HepG2 (cell line): ENCODE results near the gene FITM2. TPM values are rescaled to one million over a fixed set of nuclear protein-coding genes. Genes with fewer than 3 reads are reported as not detected.

Source experiments
- HES4 ChIP-seq: sonication (generic); formaldehyde crosslinking; IDR thresholded peaks from 2 replicates; pipeline ENCODE4 v1.9.0; 2021; ENCODE audit warnings: mild to moderate bottlenecking, missing genetic modification reagents, borderline replicate concordance
- KLF6 ChIP-seq: IDR thresholded peaks from 2 replicates; pipeline ENCODE4 v1.8.0; 2016; ENCODE audit warnings: missing biosample characterization, missing genetic modification reagents
- MED8 ChIP-seq: sonication (generic); formaldehyde crosslinking; IDR thresholded peaks from 2 replicates; pipeline ENCODE4 v1.8.1; 2023; ENCODE audit warnings: mild to moderate bottlenecking, missing genetic modification reagents; ENCODE audit not compliant: insufficient replicate concordance
- NKX3-1 ChIP-seq: sonication (generic); formaldehyde crosslinking; IDR thresholded peaks from 2 replicates; pipeline ENCODE4 v1.5.0; 2020; ENCODE audit warnings: missing genetic modification reagents
- PHF21A ChIP-seq: sonication (generic); formaldehyde crosslinking; IDR thresholded peaks from 2 replicates; pipeline ENCODE4 v1.5.0; 2020; ENCODE audit warnings: mild to moderate bottlenecking, missing genetic modification reagents
- PITX1 ChIP-seq: sonication (generic); formaldehyde crosslinking; IDR thresholded peaks from 2 replicates; pipeline ENCODE4 v1.5.1; 2020; ENCODE audit warnings: mild to moderate bottlenecking, missing genetic modification reagents
- RFX3 ChIP-seq: IDR thresholded peaks from 2 replicates; pipeline ENCODE4 v1.6.1; 2016; ENCODE audit warnings: missing biosample characterization, missing genetic modification reagents
- RXRA ChIP-seq: sonication (generic); formaldehyde crosslinking; IDR thresholded peaks from 2 replicates; pipeline ENCODE4 v1.5.1; 2020; ENCODE audit warnings: missing genetic modification reagents
- RXRB ChIP-seq: IDR thresholded peaks from 2 replicates; pipeline ENCODE4 v1.6.1; 2016; ENCODE audit warnings: borderline replicate concordance, missing genetic modification reagents, missing compliant biosample characterization
- SNAI1 ChIP-seq: sonication (generic); formaldehyde crosslinking; IDR thresholded peaks from 2 replicates; pipeline ENCODE4 v1.5.0; 2020; ENCODE audit warnings: mild to moderate bottlenecking, missing genetic modification reagents, borderline replicate concordance
- STAG1 ChIP-seq: sonication (generic); formaldehyde crosslinking; IDR thresholded peaks from 2 replicates; pipeline ENCODE4 v1.4.0; 2020; ENCODE audit warnings: missing genetic modification reagents
- TARDBP ChIP-seq: sonication (generic); formaldehyde crosslinking; IDR thresholded peaks from 2 replicates; pipeline ENCODE4 v1.8.0; 2022; ENCODE audit warnings: mild to moderate bottlenecking, missing genetic modification reagents
- YEATS4 ChIP-seq: sonication (generic); formaldehyde crosslinking; IDR thresholded peaks from 2 replicates; pipeline ENCODE4 v1.4.0; 2020; ENCODE audit warnings: missing genetic modification reagents, borderline replicate concordance
- ZNF253 ChIP-seq: sonication (generic); formaldehyde crosslinking; IDR thresholded peaks from 2 replicates; pipeline ENCODE4 v1.8.0; 2022; ENCODE audit warnings: mild to moderate bottlenecking, missing genetic modification reagents, borderline replicate concordance
- polyA plus RNA-seq, 8 experiments: library from polyadenylated mRNA; depleted of rRNA in 3 of 8; stranded (reverse) in 7 of 8; unstranded in 1 of 8; fragments of >200 nt; fragmentation: Illumina TruSeq in 4 of 8; extraction: Trizol in 4 of 8; gene quantifications; 2 replicates each; pipeline versions ENCODE4 v1.2.1 to v1.2.3, GENCODE V29; 2011 to 2016; ENCODE audit warnings: low read depth in 4 of 8, missing spikeins in 1 of 8, mixed read lengths in 1 of 8; ENCODE audit not compliant: insufficient read depth in 1 of 8
- total RNA-seq, 5 experiments: library from RNA; depleted of rRNA; stranded (reverse); fragments of >200 nt; fragmentation: Illumina TruSeq; extraction: Trizol; gene quantifications; 2 replicates each; pipeline ENCODE4 v1.2.3, GENCODE V29; 2016; ENCODE audit warnings: low read depth in 1 of 5
- TF ChIP-seq, protein P1 (sequence below), 2 experiments: sonication (generic) in 1 of 2; formaldehyde crosslinking in 1 of 2; IDR thresholded peaks; 2 replicates each; pipeline versions ENCODE4 v1.4.0 to v1.6.1; 2018 to 2020; ENCODE audit warnings: missing genetic modification reagents in 2 of 2, borderline replicate concordance in 1 of 2, low read depth in 1 of 2, mild to moderate bottlenecking in 1 of 2, missing biosample characterization in 1 of 2
- TF ChIP-seq, protein P2 (sequence below): sonication (generic); formaldehyde crosslinking; IDR thresholded peaks from 2 replicates; pipeline ENCODE4 v1.4.0; 2020; ENCODE audit warnings: missing genetic modification reagents, borderline replicate concordance
- TF ChIP-seq, protein P3 (sequence below): sonication (generic); formaldehyde crosslinking; conservative IDR thresholded peaks from 2 replicates; pipeline ENCODE4 v1.4.0; 2020; ENCODE audit warnings: missing genetic modification reagents
- TF ChIP-seq, protein P4 (sequence below): sonication (generic); formaldehyde crosslinking; IDR thresholded peaks from 2 replicates; pipeline ENCODE4 v1.8.0; 2023; ENCODE audit warnings: mild to moderate bottlenecking, missing genetic modification reagents
- TF ChIP-seq, protein P5 (sequence below): sonication (generic); formaldehyde crosslinking; IDR thresholded peaks from 2 replicates; pipeline ENCODE4 v1.4.0; 2020; ENCODE audit warnings: low read depth, mild to moderate bottlenecking, missing genetic modification reagents

The FITM2 gene
- total and polyA plus RNA-seq, 2 of the 13 experiments (the other 11 are each of a cell fraction or from before 2014, with no cell fraction given): 9.6 to 24.5 TPM

DNA sequence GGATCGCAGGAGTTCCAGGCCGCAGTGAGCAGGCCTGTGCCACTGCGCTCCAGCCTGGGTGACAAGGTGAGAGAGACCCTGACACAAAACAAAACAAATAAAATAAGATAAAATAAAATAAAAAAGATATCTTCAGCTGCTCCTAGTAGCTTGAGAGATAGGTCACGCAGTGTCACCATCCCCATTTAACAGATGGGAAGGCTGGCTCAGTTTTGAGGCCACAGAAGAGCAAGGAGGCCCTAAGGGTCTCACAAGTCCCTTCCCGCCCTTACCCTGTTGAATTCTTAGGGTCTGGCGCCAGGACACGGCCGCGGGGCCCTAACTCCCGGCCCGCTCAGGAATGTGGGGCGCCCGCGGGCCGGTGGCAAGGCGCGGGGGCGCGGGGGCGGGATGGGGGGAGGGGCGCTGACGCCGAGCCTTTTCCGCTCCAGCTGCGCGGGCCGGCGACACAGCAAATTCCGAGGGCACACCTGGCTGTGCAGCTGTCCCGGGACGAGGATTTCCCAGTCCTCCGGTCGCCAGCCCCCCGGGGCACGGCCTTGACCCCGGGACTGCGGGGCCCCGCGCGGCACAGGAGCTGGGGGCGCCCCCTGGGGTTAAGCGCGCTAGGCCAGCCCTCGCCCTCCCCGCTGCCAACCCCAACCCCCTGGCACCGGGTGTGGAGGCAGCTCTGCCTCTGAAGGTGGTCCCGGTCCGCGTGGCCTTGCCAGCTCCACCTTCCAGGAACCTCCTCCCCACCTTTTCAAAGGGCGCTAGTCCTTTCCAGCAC, 15.6 kb upstream of the FITM2 start (continued):
- TF ChIP-seq, protein P1, sequence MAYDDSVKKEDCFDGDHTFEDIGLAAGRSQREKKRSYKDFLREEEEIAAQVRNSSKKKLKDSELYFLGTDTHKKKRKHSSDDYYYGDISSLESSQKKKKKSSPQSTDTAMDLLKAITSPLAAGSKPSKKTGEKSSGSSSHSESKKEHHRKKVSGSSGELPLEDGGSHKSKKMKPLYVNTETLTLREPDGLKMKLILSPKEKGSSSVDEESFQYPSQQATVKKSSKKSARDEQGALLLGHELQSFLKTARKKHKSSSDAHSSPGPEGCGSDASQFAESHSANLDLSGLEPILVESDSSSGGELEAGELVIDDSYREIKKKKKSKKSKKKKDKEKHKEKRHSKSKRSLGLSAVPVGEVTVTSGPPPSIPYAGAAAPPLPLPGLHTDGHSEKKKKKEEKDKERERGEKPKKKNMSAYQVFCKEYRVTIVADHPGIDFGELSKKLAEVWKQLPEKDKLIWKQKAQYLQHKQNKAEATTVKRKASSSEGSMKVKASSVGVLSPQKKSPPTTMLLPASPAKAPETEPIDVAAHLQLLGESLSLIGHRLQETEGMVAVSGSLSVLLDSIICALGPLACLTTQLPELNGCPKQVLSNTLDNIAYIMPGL (CRISPR knock-in tag; IDR thresholded peaks at IDR 0.05; ENCODE audit: borderline replicate concordance in 1 of 2, low read depth in 1 of 2): peak in 1 of 2 experiments; percentile 44; a peak in 1 of 4 replicates
- TF ChIP-seq STAG1 (CRISPR knock-in tag) (0 out of 2 replicates have a peak, but pooled peaks have one; percentile 34), HES4 (no peak), MED8 (CRISPR knock-in tag) (peak; percentile 30), ZNF253 (CRISPR knock-in tag) (0 out of 2 replicates have a peak, but pooled peaks have one; percentile 31), PITX1 (CRISPR knock-in tag) (peak; percentile 22; the same call in 1 of the 2 replicates), RXRA (peak; percentile 83), RXRB (CRISPR knock-in tag) (0 out of 2 replicates have a peak, but pooled peaks have one; percentile 23), NKX3-1 (CRISPR knock-in tag) (no peak), TARDBP (CRISPR knock-in tag) (peak; percentile 30; the same call in 1 of the 2 replicates), SNAI1 (no peak), YEATS4 (0 out of 2 replicates have a peak, but pooled peaks have one; percentile 3), RFX3 (no peak), KLF6 (CRISPR knock-in tag) (no peak), PHF21A (peak; percentile 89)
- TF ChIP-seq, protein P2, sequence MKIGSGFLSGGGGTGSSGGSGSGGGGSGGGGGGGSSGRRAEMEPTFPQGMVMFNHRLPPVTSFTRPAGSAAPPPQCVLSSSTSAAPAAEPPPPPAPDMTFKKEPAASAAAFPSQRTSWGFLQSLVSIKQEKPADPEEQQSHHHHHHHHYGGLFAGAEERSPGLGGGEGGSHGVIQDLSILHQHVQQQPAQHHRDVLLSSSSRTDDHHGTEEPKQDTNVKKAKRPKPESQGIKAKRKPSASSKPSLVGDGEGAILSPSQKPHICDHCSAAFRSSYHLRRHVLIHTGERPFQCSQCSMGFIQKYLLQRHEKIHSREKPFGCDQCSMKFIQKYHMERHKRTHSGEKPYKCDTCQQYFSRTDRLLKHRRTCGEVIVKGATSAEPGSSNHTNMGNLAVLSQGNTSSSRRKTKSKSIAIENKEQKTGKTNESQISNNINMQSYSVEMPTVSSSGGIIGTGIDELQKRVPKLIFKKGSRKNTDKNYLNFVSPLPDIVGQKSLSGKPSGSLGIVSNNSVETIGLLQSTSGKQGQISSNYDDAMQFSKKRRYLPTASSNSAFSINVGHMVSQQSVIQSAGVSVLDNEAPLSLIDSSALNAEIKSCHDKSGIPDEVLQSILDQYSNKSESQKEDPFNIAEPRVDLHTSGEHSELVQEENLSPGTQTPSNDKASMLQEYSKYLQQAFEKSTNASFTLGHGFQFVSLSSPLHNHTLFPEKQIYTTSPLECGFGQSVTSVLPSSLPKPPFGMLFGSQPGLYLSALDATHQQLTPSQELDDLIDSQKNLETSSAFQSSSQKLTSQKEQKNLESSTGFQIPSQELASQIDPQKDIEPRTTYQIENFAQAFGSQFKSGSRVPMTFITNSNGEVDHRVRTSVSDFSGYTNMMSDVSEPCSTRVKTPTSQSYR (CRISPR knock-in tag): peak; percentile 81; the same call in 1 of the 2 replicates
- TF ChIP-seq, protein P3, sequence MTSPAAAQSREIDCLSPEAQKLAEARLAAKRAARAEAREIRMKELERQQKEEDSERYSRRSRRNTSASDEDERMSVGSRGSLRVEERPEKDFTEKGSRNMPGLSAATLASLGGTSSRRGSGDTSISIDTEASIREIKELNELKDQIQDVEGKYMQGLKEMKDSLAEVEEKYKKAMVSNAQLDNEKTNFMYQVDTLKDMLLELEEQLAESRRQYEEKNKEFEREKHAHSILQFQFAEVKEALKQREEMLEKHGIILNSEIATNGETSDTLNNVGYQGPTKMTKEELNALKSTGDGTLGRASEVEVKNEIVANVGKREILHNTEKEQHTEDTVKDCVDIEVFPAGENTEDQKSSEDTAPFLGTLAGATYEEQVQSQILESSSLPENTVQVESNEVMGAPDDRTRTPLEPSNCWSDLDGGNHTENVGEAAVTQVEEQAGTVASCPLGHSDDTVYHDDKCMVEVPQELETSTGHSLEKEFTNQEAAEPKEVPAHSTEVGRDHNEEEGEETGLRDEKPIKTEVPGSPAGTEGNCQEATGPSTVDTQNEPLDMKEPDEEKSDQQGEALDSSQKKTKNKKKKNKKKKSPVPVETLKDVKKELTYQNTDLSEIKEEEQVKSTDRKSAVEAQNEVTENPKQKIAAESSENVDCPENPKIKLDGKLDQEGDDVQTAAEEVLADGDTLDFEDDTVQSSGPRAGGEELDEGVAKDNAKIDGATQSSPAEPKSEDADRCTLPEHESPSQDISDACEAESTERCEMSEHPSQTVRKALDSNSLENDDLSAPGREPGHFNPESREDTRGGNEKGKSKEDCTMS: no peak
- TF ChIP-seq, protein P4, sequence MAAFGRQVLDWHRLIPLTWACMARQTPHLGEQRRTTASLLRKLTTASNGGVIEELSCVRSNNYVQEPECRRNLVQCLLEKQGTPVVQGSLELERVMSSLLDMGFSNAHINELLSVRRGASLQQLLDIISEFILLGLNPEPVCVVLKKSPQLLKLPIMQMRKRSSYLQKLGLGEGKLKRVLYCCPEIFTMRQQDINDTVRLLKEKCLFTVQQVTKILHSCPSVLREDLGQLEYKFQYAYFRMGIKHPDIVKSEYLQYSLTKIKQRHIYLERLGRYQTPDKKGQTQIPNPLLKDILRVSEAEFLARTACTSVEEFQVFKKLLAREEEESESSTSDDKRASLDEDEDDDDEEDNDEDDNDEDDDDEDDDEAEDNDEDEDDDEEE: no peak
- TF ChIP-seq, protein P5, sequence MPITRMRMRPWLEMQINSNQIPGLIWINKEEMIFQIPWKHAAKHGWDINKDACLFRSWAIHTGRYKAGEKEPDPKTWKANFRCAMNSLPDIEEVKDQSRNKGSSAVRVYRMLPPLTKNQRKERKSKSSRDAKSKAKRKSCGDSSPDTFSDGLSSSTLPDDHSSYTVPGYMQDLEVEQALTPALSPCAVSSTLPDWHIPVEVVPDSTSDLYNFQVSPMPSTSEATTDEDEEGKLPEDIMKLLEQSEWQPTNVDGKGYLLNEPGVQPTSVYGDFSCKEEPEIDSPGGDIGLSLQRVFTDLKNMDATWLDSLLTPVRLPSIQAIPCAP (CRISPR knock-in tag): no peak
